Stimulated activated CD4-positive, alpha-beta T cell treated with anti-CD3 and anti-CD28 coated beads, Interleukin-4, amount 100 ng/mL, for 48 hours (primary cell): ENCODE data around the gene ZC3H4.
A peak's percentile ranks its signal among the peaks of the same experiment; 100 is the strongest.
"Not testable (repeated sequence)": the region's sequence is repeated elsewhere in the genome, so short reads cannot be mapped to it uniquely, and the experiment has no call there.

Source experiments
- DNase-seq, 2 donors: peaks; one replicate each; pipeline ENCODE4 v3.0.0-alpha.2; 2020; ENCODE audit warnings: low read depth in 2 of 2

The ZC3H4 gene

DNA sequence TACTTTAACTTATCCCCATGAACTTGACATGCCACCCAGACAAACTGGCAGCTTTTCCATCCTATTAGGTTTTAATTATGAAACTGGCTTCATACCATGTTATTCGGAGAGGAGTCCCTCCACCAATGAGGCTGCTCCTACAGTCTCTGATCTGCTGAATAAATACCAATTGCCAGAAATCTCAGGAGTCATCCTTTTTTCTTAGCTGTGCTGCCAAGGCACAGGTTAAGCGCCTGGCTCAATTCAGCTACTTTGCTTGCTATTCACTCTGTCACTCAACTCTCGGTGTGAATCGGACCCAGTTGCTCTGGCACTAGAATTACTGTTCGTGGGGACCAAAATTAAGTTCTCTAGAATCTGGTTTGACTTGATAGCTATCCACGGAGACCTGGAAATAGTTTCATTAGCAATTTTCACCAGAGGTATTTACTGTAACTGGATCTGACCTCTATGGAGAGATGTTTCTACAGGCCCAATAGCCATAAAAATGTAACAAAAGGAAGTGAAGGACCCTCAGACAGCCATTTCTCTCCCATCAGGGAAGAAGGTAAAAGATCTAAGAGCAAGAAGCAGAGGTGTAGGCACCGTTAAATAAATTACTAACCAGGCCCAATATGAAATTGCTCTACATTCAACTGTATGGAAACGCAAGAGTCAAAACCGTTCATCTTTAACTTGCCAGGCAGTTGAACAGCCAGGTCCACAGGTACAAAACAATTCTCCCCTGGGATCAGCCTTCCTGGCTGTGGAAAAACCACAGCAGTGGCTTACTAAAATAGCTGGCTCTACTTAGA lies 5.4 kb downstream of the ZC3H4 start:
- no peak for DNase-seq

- no peak for DNase-seq
Observed at GRCh38 chr19:47107202-47107952, 6.2 kb downstream of the ZC3H4 start.

DNA sequence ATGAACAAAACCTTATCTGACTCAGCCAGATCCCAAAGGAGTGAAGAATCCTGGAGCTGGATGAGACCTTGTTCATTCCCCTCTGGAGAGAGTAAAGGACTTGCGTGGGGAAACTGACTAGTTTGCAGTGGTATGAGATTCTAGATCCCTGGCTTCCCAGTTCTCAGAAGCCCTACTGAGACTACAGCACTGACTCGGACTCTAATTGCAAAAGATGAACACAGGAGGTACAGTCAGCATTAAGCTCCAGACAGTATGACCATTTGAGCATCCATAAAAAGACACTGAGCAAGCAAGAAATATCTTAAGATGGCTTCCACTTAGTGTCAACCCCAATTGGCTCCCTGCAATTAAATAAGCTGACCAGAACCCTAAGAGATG lies 6.8 kb downstream of the ZC3H4 start:
- no peak for DNase-seq

DNA sequence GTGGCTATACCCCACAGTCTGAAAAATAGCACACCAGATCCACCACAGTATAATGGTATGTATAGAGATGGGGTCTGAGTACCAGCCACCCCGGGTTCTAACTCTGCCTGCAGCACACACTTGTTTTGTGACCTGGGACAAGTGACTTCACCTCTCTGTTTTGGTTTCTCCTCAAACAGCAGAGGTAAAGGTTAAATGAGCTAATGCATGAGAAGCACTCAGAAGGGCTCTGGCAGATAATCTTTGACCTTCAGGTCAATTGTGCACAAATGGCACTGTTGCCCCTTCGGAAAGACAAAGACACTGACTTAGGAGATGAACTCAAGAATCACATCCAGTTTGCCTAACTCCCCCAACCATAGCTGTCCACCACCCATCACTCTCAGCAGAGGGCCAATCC lies 7.7 kb downstream of the ZC3H4 start:
- DNase-seq = no peak

DNA sequence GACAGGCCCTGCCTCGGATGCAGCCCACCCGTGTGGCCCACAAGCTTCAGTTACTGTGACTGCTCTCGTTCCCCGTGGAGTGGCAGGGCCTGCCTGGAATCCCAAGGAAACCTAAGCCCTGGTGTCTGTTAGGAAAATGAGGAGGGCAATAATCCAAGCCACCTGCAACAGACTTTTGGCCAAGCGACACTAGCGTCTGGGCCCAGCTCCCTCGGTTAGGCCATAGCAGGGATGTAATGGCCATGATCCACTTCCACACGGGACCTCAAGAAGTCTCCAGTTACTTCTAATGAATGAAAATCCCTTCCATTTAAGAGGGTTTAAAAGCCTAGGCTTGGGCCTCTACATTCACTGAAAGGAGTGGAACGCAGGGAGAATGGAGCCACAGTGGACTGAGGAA lies 8.9 kb downstream of the ZC3H4 start:
- no peak for DNase-seq

GRCh38 chr19:47102346-47103060 lies 11.1 kb downstream of the ZC3H4 start:
- no peak for DNase-seq

DNA sequence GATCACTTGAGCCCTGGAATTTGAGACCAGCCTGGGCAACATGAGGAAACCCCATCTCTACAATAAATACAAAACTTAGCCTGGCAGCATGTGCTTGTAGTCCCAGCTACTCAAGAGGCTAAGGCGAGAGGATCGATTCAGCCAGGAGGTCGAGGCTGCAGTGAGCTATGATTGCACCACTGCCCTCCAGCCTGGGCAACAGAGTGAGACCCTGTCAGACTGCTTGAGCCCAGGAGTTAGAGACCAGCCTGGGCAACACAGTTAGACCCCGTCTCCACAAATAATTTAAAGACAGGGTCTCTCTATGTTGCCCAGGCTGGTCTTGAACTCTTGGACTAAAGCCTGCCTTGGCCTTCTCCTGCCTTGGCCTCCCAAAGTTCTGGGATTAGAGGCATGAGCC lies 12.5 kb downstream of the ZC3H4 start:
- not testable (repeated sequence) for DNase-seq

- peak in 1 of 2 donors; percentile 12 for DNase-seq
Observed at GRCh38 chr19:47100290-47100689, 13.3 kb downstream of the ZC3H4 start.

DNA sequence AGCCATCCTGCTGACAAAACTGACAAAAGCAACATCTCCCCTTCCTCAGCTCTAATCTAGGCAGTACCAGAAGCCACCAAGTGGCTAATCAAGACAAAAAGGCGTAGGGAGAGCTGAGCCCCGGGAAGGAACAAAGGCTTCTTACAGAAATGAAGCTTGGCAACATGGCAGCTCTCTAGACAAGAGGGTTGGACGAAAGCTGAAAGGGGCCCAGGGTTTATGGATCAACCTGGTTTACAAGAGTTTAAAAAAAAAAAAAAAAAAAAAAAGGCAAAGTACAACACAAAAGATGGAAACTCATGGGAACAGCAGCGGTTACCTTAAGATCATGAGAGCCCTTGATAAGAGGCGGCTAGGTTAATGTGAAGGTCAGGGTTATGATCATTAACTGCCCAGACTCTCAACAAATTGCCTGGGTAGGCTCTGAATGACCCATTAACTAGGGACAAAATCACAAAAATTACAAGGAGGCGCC lies 14.0 kb downstream of the ZC3H4 start:
- no peak for DNase-seq

- no peak for DNase-seq
Observed at GRCh38 chr19:47098608-47099007, 15.0 kb downstream of the ZC3H4 start.

DNA sequence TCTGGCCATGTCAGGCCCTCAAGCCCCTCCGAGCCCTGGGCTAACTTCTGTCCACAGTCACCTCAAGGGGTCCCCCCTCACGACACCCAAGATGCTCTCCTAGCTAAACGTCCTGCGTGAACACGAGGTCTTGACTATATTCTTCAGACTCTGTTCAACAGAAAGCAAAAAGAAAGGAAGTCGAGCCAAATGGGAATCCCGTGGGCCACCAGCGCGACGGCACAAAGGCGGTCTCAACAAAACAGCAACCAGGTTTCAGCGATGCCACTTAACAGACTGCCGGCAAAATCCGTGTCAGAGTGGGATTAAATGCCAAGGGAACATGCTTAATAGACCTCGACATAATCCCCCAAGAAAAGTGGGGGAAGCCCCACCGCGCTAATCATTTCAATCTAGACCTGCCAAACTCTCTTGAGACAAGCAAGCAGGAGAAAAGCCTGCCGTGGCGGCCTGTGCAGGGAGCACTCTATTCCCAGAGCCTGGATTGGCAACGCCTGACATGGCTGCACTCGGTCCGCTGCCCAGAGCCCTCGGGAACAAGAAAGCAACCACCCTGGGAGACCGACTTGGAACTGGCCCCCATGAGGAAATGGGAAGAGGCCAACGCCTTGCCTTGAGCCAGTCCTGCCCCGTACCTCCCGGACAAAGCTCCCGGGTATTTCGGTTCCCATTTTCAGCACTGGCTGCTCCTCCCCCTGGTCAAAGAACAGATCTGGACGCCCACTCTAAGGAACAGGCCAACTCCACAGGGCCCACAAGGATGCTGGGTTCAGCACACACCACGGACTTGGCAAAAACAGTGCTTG lies 16.0 kb downstream of the ZC3H4 start:
- no peak for DNase-seq

GRCh38 chr19:47096721-47097120 lies 16.9 kb downstream of the ZC3H4 start:
- no peak for DNase-seq

DNA sequence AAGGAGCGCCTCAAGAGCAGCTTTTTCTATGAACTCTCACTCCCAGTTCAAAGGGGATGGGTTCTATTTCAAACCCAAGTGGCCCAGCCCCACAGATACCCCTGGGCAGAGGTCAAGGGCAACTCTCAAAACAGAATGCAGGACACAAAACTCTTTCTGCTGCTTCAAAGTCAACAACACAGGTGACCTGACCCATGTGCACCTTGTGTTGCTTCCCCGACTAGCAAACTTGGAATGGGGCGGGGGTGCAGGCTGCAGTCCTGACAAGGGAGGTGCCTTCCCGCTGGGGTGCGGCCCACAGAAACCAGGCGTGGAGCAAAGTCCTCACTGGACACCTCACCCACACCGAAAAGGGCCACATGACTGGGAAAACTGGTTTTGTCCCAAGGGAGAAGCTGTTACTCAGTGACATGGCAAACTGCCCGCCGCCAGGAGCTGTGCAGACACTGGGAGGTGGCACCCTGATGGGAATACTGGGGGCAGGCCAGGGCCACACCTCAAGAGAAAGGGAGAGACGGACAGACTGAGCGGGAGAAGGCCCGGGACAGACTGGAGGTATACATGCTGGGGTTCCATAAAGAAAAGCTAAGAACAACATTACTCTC lies 17.4 kb downstream of the ZC3H4 start:
- DNase-seq = no peak

DNA sequence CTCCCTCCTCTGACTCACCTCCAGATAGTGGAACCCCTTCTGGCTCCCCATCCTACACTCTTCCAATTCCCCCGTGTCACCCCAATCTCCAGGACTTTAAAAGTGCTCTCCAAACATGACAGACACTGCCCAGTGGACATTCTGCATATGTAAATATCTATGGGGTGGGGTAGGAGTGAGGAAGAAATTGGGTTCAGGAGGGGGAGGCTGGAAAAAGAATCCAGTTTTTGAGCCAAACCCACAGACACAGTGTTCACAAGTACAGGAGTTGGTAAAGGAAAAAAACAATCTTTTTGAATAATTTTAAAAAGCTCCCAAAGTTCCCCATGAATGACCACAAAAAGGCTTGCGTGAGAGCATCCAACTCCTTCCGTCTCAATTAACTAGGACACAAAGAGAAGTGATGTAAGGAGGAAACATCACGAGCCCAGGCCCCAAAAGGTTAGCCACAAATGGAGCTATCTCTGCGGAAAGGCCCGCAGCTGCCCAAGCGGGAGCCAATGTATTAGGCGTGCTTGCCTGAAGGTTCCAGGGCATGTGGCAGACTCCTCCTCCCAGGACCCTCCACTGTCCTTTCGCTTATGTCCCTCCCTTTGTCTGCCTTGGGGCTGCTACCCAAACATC lies 18.0 kb downstream of the ZC3H4 start:
- DNase-seq = no peak

DNA sequence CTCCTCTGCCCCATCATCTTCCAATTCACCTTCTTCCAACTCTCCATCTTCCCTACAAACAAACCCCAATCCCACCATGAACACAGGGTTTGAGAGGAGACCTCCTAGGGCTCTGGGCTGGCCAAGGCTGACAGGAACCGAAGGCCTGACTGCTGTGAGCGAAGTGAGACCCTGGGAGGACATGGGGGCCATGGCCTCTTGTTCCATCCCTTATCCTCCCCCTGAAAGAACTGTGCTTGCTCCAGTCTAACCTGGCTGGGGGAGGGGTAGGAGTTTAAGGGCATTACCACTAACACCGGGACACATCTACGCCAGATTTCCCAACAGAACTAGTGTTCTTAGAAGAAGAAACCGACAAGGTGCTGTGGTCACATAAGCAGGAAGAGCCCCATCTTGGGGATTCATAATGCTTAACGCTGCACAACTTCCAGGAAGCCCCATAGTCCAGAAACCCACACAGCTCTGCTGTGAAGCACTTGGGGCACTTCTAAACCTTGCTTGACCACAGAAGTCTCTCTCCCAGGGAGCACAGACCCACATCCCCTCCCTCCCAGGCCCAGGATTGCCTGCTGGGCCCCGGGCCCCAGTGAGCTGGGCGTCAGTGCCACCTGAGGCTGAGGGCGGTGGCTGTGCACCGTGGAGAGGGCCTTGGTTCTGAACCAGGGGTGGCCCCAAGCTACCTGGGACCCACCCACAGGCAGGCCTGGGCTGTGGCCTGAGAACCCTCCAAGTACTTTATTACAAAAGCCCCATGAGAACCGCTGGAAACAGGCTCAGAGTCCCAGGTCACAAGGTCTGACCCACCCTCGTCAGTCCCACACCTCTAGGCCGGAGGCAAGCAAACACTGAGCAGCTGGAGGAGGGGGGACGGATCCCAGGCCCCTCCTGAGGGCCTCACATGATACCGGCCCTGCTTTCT lies 18.8 kb downstream of the ZC3H4 start:
- DNase-seq = peak in 1 of 2 donors; percentile 18

DNA sequence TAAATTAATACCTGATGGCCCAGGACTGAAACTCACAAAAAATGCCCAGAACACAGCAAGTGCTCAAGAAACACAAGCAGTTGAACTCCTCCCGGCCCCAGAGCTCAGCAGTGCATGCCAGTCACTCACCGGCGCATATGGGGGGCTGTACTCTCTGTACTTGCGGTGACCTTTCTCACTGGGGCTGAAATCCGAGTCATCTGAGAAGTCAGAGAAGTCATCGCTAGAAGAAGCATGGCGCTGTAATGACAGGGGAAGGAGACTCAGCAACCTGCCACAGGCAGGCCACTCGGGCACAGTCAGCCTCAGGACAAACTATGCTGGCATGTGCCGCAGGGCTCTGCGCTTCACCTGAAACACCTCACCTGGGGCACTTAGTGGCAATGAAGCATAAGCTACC lies 19.7 kb downstream of the ZC3H4 start:
- DNase-seq = peak in 1 of 2 donors; percentile 18

DNA sequence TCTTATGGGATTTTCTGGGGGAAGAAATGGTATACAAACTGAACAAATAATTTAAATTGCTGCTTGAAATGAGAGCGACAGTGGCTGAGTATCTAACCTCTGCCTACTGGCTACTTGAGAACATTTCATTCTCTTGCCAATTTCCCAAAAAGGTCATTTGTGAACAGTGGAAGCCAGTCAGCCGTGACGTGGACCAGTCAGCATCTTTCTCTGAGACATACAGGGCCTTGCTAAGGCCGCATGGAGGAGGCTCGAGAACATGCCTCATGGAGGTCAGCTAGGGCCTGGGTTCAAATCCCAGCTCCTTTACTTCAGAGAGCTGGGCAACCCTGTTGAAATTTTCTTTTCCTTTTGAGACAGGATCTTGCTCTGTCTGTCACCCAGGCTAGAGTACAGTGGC lies 20.3 kb downstream of the ZC3H4 start:
- DNase-seq = no peak

- no peak for DNase-seq
Observed at GRCh38 chr19:47089767-47090350, 23.7 kb downstream of the ZC3H4 start.

DNA sequence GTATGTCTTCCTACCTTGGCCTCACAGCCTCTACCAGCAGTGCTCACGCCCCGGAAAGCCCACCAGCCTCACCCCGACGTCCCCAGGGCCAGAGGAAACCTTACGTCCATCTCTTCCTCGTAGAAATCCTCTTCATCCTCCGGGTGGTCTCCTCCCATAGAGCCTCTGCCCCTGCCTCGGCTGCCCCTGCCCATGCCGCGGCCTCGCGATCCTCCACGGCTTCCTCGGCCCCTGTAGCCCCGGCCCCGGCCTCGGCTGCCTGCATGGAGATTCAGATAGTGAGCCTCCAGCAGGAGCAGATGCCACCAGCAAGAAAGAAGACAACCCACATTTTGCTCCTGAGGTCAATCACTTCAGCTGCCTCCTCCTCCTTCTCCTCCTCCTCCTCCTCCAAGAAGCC lies 27.3 kb downstream of the ZC3H4 start:
- DNase-seq = no peak
